Measurements from ENCODE around the gene NECAB2.
A peak's percentile ranks its signal among the peaks of the same experiment; 100 is the strongest.

The NECAB2 gene

GRCh38 chr16:83926726-83927397 is 41.2 kb upstream of the NECAB2 start:
- no peak overlapping the region for H3K4me2 ChIP-seq (ENCODE audit: insufficient read depth, low read length)
- no peaks in the 10 kb centered on the region; the same call in 1 of the 2 replicates for H4K20me1 ChIP-seq (ENCODE audit: insufficient read depth, low read length)
- H3K27me3 ChIP-seq (ENCODE audit: insufficient read depth, low read length, poor library complexity), result no peaks in the 10 kb centered on the region
- TF ChIP-seq EZH2 (IDR thresholded peaks at IDR 0.05; ENCODE audit: borderline replicate concordance, low read depth, low read length, severe bottlenecking), result no peak
- peak; percentile 85 for TF ChIP-seq CTCF (IDR thresholded peaks at IDR 0.05; ENCODE audit: borderline replicate concordance, extremely low read depth, low read length, poor library complexity, severe bottlenecking)
- no peaks in the 10 kb centered on the region for H3K9me3 ChIP-seq (ENCODE audit: insufficient read depth, low read length, severe bottlenecking)
- H3K36me3 ChIP-seq (ENCODE audit: insufficient read depth, low read length), result no peaks in the 10 kb centered on the region
- H3K4me1 ChIP-seq (ENCODE audit: insufficient read depth, low read length), result no peaks in the 10 kb centered on the region
- H3K27ac ChIP-seq (ENCODE audit: low read length), result no peak overlapping the region
- H3K9ac ChIP-seq (ENCODE audit: low read depth, low read length), result no peak overlapping the region
- DNase-seq, result peak; percentile 46
- no peak overlapping the region for H2AFZ ChIP-seq (ENCODE audit: low read depth, low read length)
- H3K79me2 ChIP-seq (ENCODE audit: insufficient read depth, low read length), result no peaks in the 10 kb centered on the region
- ATAC-seq (ENCODE audit: insufficient read depth, low read depth), result peak; percentile 80
- no peak overlapping the region for H3K4me3 ChIP-seq (ENCODE audit: low read depth in 1 of 2, low read length in 2 of 2)

- Histone ChIP-seq H3K4me2 (ENCODE audit: insufficient read depth, low read length) (no peak overlapping the region), H3K27ac (ENCODE audit: low read length) (no peak overlapping the region)
Observed at GRCh38 chr16:83928341-83929055, 39.5 kb upstream of the NECAB2 start.

GRCh38 chr16:83929811-83930555 is 38.1 kb upstream of the NECAB2 start:
- no peak overlapping the region for H3K27ac ChIP-seq (ENCODE audit: low read length)

More at GRCh38 chr16:83928341-83929055, 39.5 kb upstream of the NECAB2 start:
- Histone ChIP-seq H3K27me3 (ENCODE audit: insufficient read depth, low read length, poor library complexity) (no peaks in the 10 kb centered on the region), H3K9ac (ENCODE audit: low read depth, low read length) (no peak overlapping the region), H3K79me2 (ENCODE audit: insufficient read depth, low read length) (no peaks in the 10 kb centered on the region), H3K9me3 (ENCODE audit: insufficient read depth, low read length, severe bottlenecking) (no peaks in the 10 kb centered on the region), H2AFZ (ENCODE audit: low read depth, low read length) (no peak overlapping the region), H3K4me3 (ENCODE audit: low read depth in 1 of 2, low read length in 2 of 2) (no peak overlapping the region), H4K20me1 (ENCODE audit: insufficient read depth, low read length) (no peaks in the 10 kb centered on the region; the same call in 1 of the 2 replicates), H3K36me3 (ENCODE audit: insufficient read depth, low read length) (no peaks in the 10 kb centered on the region), H3K4me1 (ENCODE audit: insufficient read depth, low read length) (no peaks in the 10 kb centered on the region)
- TF ChIP-seq CTCF (IDR thresholded peaks at IDR 0.05; ENCODE audit: borderline replicate concordance, extremely low read depth, low read length, poor library complexity, severe bottlenecking) (no peak), EZH2 (IDR thresholded peaks at IDR 0.05; ENCODE audit: borderline replicate concordance, low read depth, low read length, severe bottlenecking) (no peak)
- ATAC-seq (ENCODE audit: insufficient read depth, low read depth) (no peak), DNase-seq (no peak)

More at GRCh38 chr16:83929811-83930555, 38.1 kb upstream of the NECAB2 start:
- Histone ChIP-seq H3K4me1 (ENCODE audit: insufficient read depth, low read length) (no peaks in the 10 kb centered on the region), H2AFZ (ENCODE audit: low read depth, low read length) (no peak overlapping the region), H3K4me3 (ENCODE audit: low read depth in 1 of 2, low read length in 2 of 2) (no peak overlapping the region), H3K36me3 (ENCODE audit: insufficient read depth, low read length) (no peaks in the 10 kb centered on the region), H3K9ac (ENCODE audit: low read depth, low read length) (no peak overlapping the region), H3K27me3 (ENCODE audit: insufficient read depth, low read length, poor library complexity) (no peaks in the 10 kb centered on the region), H3K4me2 (ENCODE audit: insufficient read depth, low read length) (no peak overlapping the region), H4K20me1 (ENCODE audit: insufficient read depth, low read length) (no peaks in the 10 kb centered on the region), H3K9me3 (ENCODE audit: insufficient read depth, low read length, severe bottlenecking) (no peaks in the 10 kb centered on the region), H3K79me2 (ENCODE audit: insufficient read depth, low read length) (no peaks in the 10 kb centered on the region)
- TF ChIP-seq CTCF (IDR thresholded peaks at IDR 0.05; ENCODE audit: borderline replicate concordance, extremely low read depth, low read length, poor library complexity, severe bottlenecking), result no peak
- TF ChIP-seq EZH2 (IDR thresholded peaks at IDR 0.05; ENCODE audit: borderline replicate concordance, low read depth, low read length, severe bottlenecking), result no peak
- DNase-seq (no peak), ATAC-seq (ENCODE audit: insufficient read depth, low read depth) (no peak)
